ENCODE measurements around the gene CD276.
"Not testable (repeated sequence)": the region's sequence is repeated elsewhere in the genome, so short reads cannot be mapped to it uniquely, and the experiment has no call there.

The CD276 gene

DNA sequence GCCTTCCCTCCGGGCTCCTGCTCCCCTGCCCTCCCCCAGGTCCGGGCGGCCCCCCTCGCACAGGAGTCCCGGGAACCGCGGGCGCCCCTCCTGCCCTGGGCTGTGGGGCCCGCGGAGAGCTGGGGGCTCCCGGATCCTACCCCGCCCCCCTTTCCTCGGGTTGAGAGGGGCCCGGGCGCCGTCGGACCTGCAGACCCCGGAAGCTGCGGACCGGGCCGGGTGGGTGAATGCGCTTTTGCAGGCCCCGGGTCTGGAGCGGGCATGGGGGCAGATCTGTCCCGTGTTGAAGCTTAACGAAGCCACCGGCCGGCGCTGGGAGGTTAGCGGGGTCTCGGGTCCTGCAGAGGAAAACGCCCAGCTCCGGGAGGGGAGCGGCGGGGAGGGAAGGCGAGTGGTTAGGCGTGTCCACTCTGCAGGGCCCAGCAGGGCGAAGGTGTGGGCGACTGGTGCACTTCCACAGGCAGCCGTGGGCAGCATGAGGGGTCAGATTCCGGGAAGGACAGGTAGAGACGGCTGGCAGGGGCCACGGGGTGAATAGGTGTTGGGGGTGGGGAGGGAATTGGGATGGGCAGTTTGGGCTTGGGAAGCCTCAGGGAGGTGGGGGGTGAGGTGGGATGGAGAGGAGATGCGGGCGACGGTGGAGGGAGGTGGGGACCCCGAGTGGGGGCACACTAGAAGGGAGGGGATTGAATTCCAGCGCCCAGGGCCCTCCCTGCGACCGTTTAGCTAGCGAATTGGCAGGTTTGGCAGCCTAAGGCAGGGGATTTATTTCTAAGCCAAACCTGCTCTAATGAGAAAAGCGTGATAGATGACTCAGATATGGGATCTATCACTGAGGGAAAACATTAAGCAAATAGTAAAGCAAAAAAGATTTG is 635 bp downstream of the CD276 start:
- no peak for DNase-seq (ENCODE audit: low read depth)

DNA sequence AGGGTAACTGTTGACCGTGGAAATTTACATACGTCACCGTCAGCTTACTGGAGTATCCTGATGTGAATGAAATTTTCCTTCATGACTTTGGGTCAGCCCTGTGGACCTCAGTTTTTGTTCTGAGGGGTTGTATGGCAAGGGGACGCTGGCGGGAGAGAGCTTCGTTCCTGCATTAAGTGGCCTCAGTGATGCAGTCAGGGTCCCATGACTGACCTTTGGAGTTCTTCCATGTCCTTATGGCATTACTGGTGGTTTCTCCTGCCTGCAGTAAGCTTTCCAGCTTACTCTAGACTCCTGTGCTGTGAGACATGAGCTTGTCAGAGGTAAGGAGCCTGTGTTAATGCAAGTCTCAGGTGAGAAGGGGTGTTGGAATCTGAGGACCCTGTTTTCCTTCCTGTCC is 1.8 kb downstream of the CD276 start:
- DNase-seq (ENCODE audit: low read depth): no peak

DNA sequence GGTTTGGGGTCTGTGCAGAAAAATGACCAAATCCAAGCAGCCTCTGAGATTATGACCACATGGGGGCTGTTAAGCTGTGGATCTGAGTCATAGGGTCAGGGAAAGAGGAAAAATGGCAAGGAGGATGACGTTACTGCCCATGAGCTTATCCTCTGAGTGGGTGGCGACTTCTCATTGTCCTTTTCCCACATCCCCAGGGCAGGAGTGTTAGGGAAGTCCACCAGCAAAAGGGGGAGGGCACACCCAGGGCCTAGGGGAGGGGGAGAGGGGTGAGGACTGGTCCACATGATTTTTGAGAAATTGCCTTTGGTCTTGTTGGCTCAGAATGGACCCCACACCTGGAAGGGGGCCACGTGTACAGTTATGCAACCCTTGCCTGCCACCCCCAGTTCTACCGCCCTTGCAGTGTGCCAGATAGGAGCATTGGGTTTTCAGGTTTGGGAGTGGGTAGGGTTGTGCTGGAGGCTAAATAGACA is 2.6 kb downstream of the CD276 start:
- no peak for DNase-seq (ENCODE audit: low read depth)

DNA sequence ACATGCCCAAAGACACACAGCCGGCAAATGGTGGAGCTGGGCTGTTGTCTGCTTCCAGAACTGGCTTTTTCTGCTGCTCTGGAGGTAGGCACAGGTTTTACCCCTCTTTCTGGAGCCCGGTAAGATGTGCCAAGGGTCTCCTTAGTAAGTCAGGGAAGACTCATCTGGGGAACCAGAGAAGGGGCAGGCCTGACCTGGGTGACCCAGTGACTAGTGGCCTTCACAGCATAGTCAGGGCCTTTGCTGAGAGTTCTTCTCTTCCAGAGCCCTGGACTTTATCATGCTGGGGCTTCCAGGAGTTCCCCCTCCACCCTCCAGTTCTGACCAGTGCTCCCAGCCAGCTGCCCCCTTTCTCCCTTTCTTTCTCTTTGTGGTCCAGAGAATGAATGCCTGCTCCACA is 3.2 kb downstream of the CD276 start:
- no peak for DNase-seq (ENCODE audit: low read depth)

DNA sequence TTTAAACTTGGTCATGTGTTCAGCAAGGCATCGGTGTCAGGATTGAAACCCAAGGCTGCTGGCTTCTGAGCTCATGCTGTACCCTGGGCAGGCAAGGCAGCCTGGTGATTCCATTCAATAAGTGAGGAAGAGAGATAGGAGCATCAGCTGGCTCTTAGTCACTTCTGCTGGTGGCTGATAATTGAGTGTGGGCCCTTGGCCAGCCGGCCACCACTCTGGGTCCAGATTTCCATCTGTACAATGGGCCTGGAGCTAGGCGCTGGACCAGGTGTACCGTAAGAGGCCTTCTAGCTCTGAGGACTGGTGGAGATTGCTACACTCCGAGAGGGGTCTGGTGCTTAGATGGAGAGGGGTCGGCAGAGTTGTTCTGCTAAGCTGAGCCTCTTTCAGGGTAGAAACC is 4.3 kb downstream of the CD276 start:
- DNase-seq (ENCODE audit: low read depth): no peak

DNA sequence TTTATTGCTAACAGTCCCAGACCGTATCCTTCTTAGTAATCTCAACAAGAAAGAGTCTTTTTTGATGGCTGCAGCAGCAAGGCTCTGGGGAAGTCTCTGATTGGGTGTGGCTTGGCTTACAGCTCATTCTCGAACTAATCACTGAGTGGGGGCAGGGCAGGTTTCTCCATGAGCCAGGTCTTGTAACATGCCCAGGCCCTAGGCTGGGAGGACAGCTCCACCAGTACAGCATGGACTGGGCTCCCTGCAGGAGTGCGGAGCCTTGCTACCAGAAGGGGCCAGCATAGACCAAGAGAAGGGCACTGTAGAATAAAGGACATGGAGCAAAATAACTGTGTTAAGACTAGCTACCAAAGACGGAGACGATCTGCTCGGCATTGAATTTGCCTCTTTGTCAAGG is 7.2 kb downstream of the CD276 start:
- DNase-seq (ENCODE audit: low read depth): no peak

DNA sequence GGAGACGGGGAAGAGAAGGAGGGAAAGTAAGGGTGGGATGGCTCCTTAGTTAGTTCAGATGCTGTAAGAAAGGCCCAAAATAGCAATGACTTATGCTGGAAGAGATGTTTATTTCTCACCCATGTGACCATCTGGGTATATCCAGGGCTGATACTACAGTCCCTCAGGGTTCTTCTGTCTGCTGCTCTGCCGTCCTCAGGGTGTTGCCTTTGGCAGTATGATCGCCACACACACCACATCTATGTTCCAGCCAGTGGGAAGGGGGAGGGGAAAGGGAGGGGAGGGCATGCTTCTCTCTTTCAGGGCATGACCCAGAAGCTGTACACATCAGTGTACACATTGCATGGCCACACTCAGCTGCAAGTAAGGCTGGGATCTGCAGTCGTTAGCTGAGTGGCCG is 10.2 kb downstream of the CD276 start:
- no peak for DNase-seq (ENCODE audit: low read depth)

DNA sequence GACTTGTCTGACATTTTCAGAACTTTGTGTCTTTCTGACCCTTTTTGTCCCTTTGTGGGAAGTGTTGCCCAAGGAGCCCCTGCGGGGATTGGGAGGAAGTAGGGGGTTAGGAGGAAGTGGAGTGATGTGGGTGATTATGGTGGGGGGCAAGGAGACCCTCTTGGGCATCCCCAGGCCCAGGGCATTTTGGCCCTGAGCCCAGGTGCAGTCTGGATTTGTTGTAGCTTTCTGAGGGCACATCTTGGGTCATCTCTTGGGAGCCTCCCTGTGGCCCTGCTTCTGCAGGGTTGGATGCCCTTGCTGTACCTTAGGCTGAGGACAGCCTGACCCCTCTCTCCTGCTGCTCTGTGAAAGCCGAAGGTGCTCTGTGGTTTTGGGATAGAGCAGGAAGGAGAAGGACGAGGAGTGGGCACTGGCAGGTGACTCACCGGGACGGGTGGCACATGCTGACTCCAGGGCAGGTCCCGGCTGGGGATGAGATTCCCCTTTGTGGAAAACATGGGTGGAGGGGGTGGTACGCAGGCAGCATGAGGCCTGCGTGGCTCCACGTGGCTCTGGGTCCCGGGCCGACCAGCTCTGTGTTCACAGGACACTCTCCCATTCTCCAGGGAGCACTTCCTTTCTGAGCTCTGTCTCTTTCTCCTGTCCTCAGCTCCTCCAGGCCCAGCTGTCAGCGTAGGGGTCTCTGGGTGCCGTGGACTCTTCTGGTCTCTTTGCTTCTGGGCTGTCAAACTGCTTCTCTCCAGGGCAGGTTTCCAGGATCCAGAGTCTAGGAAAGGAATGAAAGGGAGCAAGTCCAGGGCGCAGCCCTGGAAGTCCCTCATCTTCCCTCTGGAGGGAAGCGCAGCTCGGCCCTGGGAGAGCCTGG is 11.8 kb downstream of the CD276 start:
- no peak for DNase-seq (ENCODE audit: low read depth)

DNA sequence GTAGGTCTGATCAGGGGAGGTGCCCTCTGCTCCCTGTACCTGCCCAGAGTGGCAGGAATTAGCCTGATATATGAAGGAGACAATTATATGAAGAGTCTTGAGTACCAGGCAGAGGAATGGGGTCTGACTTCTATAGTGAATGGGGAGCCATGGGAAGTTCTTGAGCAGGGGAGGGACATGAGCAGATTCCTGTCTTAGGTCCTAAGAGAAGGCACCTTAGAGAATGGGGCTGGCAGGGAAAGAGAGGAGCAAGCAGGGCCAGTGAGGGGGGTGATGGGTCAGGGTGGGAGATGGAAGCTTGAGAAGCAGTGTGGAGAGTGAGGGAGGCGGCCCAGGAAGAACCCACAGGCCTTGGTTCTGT is 12.4 kb downstream of the CD276 start:
- DNase-seq (ENCODE audit: low read depth): no peak

DNA sequence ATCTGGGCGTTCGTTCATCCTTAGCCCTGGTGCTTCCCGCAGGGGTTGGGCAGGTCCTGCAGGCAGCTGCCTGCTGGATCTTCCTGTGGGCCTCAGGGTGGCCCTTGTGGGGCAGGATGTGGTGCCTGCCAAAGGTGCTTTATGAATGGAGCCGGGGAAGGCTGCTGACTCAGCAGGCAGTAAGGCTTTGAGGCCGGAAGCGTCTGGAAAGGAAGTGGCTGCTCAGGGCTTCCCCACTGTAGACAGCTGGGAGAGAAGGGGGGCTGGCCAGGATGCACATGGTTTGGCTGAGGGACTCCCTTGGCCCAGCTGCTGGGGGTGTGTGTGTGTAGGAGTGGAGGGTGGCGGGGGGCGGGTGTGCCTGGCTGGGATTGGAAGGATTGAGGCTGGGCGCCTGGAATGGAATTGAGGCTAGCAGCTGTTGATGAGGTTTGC is 12.9 kb downstream of the CD276 start:
- DNase-seq (ENCODE audit: low read depth): peak; percentile 64

DNA sequence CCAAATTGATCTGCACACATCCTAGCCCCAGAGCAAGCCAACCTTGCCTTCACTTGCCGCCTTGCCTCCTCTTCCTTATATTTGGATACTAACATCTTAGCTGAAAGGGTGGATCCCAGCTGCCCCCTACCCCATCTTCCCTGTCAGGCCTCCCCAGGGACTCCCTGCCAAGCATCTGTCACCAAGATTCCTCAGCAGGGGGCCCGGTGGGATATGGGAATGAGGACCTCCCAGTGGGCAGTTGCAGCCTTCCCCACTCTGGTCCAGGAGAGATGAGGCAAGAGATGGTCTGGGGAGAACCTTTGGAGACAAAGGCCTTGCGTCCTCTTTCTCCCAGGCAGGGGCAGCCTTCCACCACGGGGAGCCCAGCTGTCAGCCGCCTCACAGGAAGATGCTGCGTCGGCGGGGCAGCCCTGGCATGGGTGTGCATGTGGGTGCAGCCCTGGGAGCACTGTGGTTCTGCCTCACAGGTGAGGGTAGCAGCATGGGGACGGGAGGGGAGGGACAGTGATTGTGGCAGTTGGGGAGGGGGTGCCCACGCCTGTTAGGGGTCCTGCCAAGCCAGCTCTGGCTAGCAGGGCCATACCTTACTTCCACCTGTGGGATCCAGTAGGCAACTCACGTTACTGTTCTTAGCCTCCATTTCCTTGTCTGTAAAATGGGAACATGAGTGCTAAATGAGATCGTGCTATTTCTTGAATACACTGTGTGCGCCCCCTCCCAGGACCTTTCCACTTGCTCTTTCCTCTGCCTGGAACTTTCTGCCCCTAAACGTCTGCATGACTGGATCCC is 15.3 kb downstream of the CD276 start:
- no peak for DNase-seq (ENCODE audit: low read depth)

DNA sequence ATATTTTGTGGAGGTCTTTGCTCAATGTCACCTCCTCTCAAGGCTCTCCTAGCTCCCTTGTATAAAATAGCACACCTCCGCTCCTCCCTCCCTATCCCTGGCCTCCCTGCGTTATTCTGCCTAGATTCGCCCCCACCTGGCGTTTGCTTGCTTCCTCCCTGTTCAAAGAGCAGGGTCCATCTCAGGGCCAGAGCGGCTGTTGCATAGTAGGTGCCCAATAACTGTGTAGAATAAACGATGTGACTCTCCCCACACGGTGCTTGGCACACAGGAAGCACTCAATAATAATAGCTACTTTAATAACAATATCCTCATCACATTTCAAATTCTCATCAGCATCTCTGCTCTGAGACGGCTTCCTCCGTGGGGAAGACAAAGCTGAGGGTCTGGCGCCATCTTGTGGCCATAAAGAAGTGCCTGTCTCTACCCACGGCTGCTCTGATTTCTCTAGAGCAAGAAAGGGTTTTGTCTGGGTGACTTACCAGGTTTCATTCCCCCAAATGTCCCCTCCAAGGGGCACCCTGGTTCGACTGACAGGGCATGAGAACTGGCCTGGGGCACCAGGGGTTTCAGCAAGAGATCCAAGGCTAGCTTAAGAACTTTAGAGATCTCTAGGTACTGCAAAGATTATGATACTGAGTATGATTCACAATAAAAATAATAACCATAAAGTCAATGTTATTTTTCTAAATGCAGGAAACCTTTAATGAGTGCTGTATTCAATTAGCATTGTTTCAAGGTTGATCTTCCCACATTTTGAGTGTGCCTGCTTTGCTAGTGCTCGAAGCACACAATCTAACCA is 16.1 kb downstream of the CD276 start:
- DNase-seq (ENCODE audit: low read depth): peak; percentile 55

DNA sequence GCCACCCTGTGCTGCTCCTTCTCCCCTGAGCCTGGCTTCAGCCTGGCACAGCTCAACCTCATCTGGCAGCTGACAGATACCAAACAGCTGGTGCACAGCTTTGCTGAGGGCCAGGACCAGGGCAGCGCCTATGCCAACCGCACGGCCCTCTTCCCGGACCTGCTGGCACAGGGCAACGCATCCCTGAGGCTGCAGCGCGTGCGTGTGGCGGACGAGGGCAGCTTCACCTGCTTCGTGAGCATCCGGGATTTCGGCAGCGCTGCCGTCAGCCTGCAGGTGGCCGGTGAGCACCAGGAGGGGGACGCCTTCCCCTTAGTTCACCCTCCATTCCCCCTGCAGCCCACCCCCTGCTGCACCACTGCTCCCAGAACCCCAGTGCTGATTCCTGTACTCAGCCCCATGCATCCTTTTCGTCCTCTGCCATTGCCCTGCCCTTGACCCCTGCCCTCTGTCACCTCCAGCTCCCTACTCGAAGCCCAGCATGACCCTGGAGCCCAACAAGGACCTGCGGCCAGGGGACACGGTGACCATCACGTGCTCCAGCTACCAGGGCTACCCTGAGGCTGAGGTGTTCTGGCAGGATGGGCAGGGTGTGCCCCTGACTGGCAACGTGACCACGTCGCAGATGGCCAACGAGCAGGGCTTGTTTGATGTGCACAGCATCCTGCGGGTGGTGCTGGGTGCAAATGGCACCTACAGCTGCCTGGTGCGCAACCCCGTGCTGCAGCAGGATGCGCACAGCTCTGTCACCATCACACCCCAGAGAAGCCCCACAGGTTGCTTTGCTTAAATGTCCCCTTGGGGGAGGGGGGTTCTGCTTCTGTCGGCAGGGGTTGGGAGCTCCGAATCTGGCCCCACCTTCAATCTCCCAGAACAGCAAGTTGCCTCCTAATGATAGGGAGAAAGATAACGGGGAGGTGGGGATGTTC is 18.4 kb downstream of the CD276 start:
- DNase-seq (ENCODE audit: low read depth): not testable (repeated sequence)

DNA sequence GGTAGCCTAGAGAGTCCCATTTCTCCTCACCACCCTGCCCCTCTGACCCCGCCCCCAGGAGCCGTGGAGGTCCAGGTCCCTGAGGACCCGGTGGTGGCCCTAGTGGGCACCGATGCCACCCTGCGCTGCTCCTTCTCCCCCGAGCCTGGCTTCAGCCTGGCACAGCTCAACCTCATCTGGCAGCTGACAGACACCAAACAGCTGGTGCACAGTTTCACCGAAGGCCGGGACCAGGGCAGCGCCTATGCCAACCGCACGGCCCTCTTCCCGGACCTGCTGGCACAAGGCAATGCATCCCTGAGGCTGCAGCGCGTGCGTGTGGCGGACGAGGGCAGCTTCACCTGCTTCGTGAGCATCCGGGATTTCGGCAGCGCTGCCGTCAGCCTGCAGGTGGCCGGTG is 19.4 kb downstream of the CD276 start:
- DNase-seq (ENCODE audit: low read depth): not testable (repeated sequence)

DNA sequence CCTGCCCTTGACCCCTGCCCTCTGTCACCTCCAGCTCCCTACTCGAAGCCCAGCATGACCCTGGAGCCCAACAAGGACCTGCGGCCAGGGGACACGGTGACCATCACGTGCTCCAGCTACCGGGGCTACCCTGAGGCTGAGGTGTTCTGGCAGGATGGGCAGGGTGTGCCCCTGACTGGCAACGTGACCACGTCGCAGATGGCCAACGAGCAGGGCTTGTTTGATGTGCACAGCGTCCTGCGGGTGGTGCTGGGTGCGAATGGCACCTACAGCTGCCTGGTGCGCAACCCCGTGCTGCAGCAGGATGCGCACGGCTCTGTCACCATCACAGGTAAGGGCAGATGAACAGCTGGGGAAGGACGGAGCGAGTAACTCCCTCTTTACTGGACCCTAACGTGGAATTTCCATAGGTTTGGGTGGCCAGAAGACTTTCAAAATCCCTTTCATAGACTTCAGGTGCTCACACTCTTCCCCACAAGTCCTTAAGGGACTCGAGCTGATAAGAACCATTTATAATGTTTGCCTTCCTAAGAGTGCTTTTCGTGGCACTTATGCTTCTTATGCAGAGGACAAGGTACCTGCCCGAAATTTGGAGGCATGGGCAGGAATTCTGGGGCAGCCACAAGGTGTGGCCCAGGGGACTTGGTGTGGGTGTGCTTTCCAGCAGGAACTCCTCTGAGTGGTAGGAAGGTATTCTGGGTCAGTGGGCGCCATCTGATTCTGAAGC is 20.1 kb downstream of the CD276 start:
- DNase-seq (ENCODE audit: low read depth): not testable (repeated sequence)

DNA sequence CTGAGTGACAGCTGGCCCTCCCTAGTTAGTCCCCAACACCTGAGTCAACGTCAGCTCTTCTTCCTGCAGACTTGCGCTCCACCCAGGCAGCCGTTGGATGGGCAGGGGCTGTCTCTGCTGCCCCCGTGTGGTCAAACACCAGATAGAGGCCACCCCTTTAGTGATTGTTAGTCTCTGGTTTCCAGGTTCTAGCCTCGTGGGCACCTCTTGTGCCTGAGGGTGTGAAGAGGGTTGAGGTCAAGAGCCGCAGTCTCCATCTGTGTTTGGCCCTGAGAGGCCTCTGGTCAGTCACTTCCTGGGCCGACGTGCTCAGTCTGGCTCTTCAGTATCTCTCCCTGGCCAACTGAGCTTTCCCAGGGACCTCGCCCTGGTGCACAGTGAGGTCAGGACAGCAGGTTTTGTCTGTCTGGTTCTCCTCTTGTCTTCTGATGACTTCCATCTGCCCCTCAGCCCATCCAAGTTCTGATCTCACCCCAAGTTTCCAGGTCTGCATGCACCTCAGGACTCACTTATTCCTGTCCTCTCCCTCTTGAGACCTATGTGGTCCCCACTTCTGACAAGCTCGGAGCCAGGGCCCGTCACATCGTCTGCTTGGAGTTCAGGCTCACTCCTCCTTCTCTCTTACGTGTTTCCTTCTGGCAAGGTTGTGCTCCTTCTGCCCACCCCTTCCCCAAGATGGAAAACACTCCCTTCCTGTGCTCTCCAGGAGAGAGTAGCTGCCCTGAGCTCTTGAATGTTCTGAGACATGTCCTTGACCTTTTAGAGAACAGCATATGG is 20.9 kb downstream of the CD276 start:
- DNase-seq (ENCODE audit: low read depth): peak; percentile 35

DNA sequence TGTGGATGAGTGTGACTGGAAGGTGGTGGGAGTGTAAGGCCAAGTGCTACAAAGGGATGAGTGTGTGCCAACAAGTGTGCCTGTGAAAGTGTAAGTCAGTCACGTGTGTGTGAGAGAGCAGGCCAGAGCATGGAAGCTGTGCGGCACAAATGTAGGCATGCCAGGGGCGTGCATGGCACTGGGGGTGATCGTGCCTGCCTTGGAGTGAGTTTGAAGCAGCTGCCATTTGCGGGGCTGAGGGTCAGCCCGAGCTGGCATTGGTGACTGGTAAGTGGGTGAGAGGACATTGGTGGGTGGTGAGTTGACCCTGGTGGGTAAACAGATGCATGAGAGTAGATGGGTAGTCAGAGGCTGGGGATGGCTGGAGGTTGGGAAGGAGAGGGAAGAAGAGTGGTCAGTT is 24.5 kb downstream of the CD276 start:
- DNase-seq (ENCODE audit: low read depth): no peak

DNA sequence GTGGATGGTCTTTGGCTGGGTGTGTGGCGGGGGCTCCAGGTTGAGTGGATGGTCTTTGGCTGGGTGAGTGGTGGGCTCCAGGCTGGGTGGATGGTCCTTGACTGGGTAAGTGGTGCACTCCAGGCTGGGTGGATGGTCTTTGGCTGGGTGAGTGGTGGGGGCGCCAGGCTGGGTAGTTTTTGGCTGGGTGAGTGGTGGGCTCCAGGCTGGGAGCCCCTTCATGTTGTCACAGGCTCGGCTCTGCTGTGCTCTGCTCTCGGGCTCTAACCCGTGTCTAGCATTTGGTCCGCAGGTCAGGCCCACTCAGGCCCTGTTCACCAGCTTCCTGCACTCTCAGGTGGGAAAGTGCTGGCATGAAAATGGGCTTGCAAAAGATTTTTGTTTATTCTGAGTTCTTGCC is 25.1 kb downstream of the CD276 start:
- no peak for DNase-seq (ENCODE audit: low read depth)

DNA sequence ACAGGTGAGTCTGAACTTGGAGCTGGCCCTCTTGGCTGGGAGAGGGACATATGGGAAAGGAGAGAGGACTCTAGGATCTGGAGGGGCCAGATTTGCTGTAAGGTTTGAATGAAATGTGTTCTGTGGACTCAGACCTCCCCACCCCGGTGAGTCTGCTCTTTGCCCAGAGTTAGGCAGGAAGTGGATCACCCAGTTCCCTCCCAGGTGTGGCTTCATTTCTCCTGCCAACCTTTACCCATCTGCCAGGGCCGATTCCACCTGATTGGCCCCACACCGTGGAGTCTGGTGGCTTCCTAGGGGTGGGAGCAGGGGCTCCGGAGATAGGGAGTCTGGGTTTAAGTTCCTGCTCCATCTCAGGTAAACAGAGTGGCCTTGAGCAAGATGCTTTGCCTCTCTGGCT is 25.5 kb downstream of the CD276 start:
- DNase-seq (ENCODE audit: low read depth): no peak
